Fibroblast of lung (primary cell): ENCODE results near the gene RNFT2. TPM values are rescaled to one million over a fixed set of nuclear protein-coding genes. Genes with fewer than 3 reads are reported as not detected.
A peak's percentile ranks its signal among the peaks of the same experiment; 100 is the strongest.
"Not testable (repeated sequence)": the region's sequence is repeated elsewhere in the genome, so short reads cannot be mapped to it uniquely, and the experiment has no call there.

ENCODE experiments used
- DNase-seq, 2 donors: peaks; one replicate each; pipeline versions ENCODE4 v3.0.0 to v3.0.0-alpha.2; 2010; ENCODE audit warnings: low read depth in 2 of 2
- H2AFZ ChIP-seq: 2 replicates; pipeline ENCODE4 v1.5.1; 2012; ENCODE audit warnings: low read length, control low read depth, inconsistent platforms
- H3K27ac ChIP-seq: 2 replicates; pipeline ENCODE4 v1.5.1; 2011; ENCODE audit warnings: low read length, control low read depth; ENCODE audit not compliant: insufficient read depth
- H3K27me3 ChIP-seq: 2 replicates; pipeline ENCODE4 v1.5.1; 2011; ENCODE audit warnings: mild to moderate bottlenecking, low read length; ENCODE audit not compliant: control insufficient read depth, insufficient read depth
- H3K36me3 ChIP-seq: 2 replicates; pipeline ENCODE4 v1.5.1; 2011; ENCODE audit warnings: low read length; ENCODE audit not compliant: control insufficient read depth, insufficient read depth
- H3K4me1 ChIP-seq: 2 replicates; pipeline ENCODE4 v1.5.1; 2011; ENCODE audit warnings: low read length; ENCODE audit not compliant: control insufficient read depth, insufficient read depth; ENCODE audit errors: extremely low read depth
- H3K4me2 ChIP-seq: 2 replicates; pipeline ENCODE4 v1.5.1; 2011; ENCODE audit warnings: low read length, control low read depth; ENCODE audit not compliant: insufficient read depth; ENCODE audit errors: extremely low read depth
- H3K4me3 ChIP-seq, 4 experiments: fragments of 200-600 bp in 1 of 4; sonication (generic) in 1 of 4; replicated peaks in 1 of 4; 2 replicates each; pipeline ENCODE4 v1.5.1; 2011 to 2016; ENCODE audit warnings: low read length in 4 of 4, low read depth in 3 of 4, mild to moderate bottlenecking in 3 of 4, control low read depth in 2 of 4, inconsistent platforms in 1 of 4, mixed read lengths in 1 of 4; ENCODE audit not compliant: insufficient read depth in 1 of 4; ENCODE audit errors: control extremely low read depth in 1 of 4
- H3K79me2 ChIP-seq: 2 replicates; pipeline ENCODE4 v1.5.1; 2012; ENCODE audit warnings: mild to moderate bottlenecking, low read length, inconsistent platforms; ENCODE audit not compliant: control insufficient read depth, insufficient read depth
- H3K9ac ChIP-seq: 2 replicates; pipeline ENCODE4 v1.5.1; 2011; ENCODE audit warnings: mild to moderate bottlenecking, low read length, control low read depth; ENCODE audit not compliant: insufficient read depth
- H3K9me3 ChIP-seq: 2 replicates; pipeline ENCODE4 v1.5.1; 2012; ENCODE audit warnings: low read depth, low read length; ENCODE audit not compliant: control insufficient read depth, insufficient read depth
- H4K20me1 ChIP-seq: 2 replicates; pipeline ENCODE4 v1.5.1; 2011; ENCODE audit warnings: low read length; ENCODE audit not compliant: control insufficient read depth, insufficient read depth; ENCODE audit errors: extremely low read depth
- CTCF ChIP-seq, 2 donors: IDR thresholded peaks in 1 of 2; conservative IDR thresholded peaks in 1 of 2; 1 replicate in 1 of 2; 2 replicates in 1 of 2; pipeline ENCODE4 v1.5.1; 2011 to 2012; ENCODE audit warnings: low read length in 2 of 2, control low read depth in 1 of 2, inconsistent platforms in 1 of 2, low read depth in 1 of 2, mild to moderate bottlenecking in 1 of 2
- EZH2 ChIP-seq: IDR thresholded peaks from 2 replicates; pipeline ENCODE4 v1.5.1; 2012; ENCODE audit warnings: low read length, control low read depth, mild to moderate bottlenecking; ENCODE audit errors: missing control alignments
- polyA plus RNA-seq, 2 donors: library from polyadenylated mRNA; depleted of rRNA in 1 of 2; stranded (reverse) in 1 of 2; unstranded in 1 of 2; fragments of >200 nt; gene quantifications; 2 replicates each; pipeline ENCODE4 v1.2.1, GENCODE V29; 2011 to 2012; ENCODE audit warnings: missing spikeins in 1 of 2
- total RNA-seq: library from RNA; depleted of rRNA; stranded (reverse); fragments of >200 nt; gene quantifications from 2 replicates; pipeline ENCODE4 v1.2.1, GENCODE V29; 2014

RNFT2 gene
- total and polyA plus RNA-seq, 2 donors (not counting 1 experiment from before 2014, with no cell fraction given), result 0.95 to 3.1 TPM

- Histone ChIP-seq H3K4me3 (no peak overlapping the region), H4K20me1 (no peaks in the 10 kb centered on the region), H3K9me3 (no peaks in the 10 kb centered on the region), H3K4me1 (peaks cover 2% of the 10 kb centered on the region), H3K4me2 (no peak overlapping the region), H3K36me3 (no peaks in the 10 kb centered on the region), H3K27me3 (no peaks in the 10 kb centered on the region), H2AFZ (no peak overlapping the region), H3K27ac (no peak overlapping the region), H3K79me2 (no peaks in the 10 kb centered on the region), H3K9ac (no peak overlapping the region)
- TF ChIP-seq EZH2, result no peak
- no peak for TF ChIP-seq CTCF (conservative IDR thresholded peaks at IDR 0.05 in 1 of 2, IDR thresholded peaks at IDR 0.05 in 1 of 2; ENCODE audit: low read depth in 1 of 2, low read length in 2 of 2)
- DNase-seq, result peak in 1 of 2 donors; percentile 18
Measured at GRCh38 chr12:116813271-116814041, 75.3 kb downstream of the RNFT2 start.

- H3K36me3 ChIP-seq, H3K4me1 ChIP-seq: not testable (repeated sequence)
Measured at GRCh38 chr12:116814766-116815165, 76.7 kb downstream of the RNFT2 start.

GRCh38 chr12:116818341-116818856, 80.3 kb downstream of the RNFT2 start:
- no peaks in the 10 kb centered on the region for H3K79me2 ChIP-seq
- H3K9ac ChIP-seq, result peak overlapping the region; percentile 82
- peak overlapping the region; percentile 99 for H3K4me2 ChIP-seq
- DNase-seq, result peak; percentile 14 to 22
- no peaks in the 10 kb centered on the region for H3K9me3 ChIP-seq
- no peaks in the 10 kb centered on the region for H3K36me3 ChIP-seq
- peak overlapping the region; percentile 97 for H3K27ac ChIP-seq
- peak overlapping the region; percentile 73 to 98 (median 81) for H3K4me3 ChIP-seq
- H3K27me3 ChIP-seq, result no peaks in the 10 kb centered on the region
- peak overlapping the region; percentile 86 for H2AFZ ChIP-seq
- H4K20me1 ChIP-seq, result no peaks in the 10 kb centered on the region
- peaks cover 2% of the 10 kb centered on the region for H3K4me1 ChIP-seq
- no peak for TF ChIP-seq CTCF (conservative IDR thresholded peaks at IDR 0.05 in 1 of 2, IDR thresholded peaks at IDR 0.05 in 1 of 2; ENCODE audit: low read depth in 1 of 2, low read length in 2 of 2)
- no peak for TF ChIP-seq EZH2

More at GRCh38 chr12:116814766-116815165, 76.7 kb downstream of the RNFT2 start:
- H3K9me3 ChIP-seq, H3K27me3 ChIP-seq, H4K20me1 ChIP-seq, H3K9ac ChIP-seq, H2AFZ ChIP-seq, H3K79me2 ChIP-seq, H3K27ac ChIP-seq, H3K4me3 ChIP-seq, DNase-seq, H3K4me2 ChIP-seq: not testable (repeated sequence)
